GM12873 (cell line): ENCODE results near the gene PCNX2.

Source experiments
- TF ChIP-seq, protein P1 (sequence below): IDR thresholded peaks from 2 replicates; pipeline ENCODE4 v1.5.1; 2012; ENCODE audit warnings: low read depth, mild to moderate bottlenecking, moderate library complexity, low read length, control low read depth; ENCODE audit not compliant: insufficient read depth; ENCODE audit errors: missing control alignments

The PCNX2 gene

DNA sequence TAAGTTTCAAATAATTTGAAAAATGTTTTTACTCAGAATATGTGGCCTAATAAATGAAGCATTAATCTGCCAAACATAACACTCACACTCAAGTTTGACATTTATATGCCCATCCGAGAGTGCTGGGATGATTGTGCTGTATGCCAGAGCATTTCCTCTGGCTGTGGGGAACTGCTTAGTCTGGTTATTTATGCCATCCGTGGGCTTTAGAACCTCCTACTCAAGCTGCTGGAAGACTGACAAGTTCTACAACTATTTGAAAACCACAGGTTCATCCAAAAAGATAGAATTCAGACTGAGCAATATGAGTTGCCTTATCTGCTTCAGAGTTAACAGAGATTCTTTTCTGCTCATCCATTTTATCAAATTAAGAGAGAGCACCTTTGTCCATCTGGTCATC is 25.9 kb downstream of the PCNX2 start:
- TF ChIP-seq, protein P1, sequence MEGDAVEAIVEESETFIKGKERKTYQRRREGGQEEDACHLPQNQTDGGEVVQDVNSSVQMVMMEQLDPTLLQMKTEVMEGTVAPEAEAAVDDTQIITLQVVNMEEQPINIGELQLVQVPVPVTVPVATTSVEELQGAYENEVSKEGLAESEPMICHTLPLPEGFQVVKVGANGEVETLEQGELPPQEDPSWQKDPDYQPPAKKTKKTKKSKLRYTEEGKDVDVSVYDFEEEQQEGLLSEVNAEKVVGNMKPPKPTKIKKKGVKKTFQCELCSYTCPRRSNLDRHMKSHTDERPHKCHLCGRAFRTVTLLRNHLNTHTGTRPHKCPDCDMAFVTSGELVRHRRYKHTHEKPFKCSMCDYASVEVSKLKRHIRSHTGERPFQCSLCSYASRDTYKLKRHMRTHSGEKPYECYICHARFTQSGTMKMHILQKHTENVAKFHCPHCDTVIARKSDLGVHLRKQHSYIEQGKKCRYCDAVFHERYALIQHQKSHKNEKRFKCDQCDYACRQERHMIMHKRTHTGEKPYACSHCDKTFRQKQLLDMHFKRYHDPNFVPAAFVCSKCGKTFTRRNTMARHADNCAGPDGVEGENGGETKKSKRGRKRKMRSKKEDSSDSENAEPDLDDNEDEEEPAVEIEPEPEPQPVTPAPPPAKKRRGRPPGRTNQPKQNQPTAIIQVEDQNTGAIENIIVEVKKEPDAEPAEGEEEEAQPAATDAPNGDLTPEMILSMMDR: no peak

DNA sequence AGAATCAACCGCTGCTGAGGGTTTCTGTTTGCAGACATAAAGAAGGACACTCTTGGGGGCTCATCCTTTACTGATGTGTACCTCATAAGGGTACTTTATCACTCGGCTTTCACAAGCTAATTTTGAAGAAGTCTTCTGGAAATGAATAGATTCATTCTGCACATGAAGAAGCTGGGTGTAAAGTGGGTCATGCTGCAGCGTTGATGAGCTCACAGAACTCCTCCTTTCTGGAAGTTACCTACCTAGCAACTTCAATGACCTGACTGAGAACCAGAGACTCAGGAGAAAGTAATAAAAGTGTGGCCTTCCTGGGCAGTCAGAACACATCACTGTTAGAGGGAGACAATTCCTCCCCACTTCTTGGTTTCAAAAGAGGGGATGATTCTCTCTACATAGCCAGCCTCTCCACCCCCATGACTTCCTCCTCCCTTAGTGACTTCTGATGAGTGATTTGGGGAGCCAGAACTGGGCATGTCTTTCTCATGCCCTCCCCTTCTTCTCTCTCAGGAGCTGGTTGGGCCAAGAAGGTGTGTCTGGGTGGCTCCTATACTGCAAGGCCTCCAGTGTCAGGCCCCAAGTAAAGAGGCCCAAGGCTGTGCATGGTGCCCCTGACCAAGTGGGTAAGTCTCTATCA is 27.0 kb downstream of the PCNX2 start:
- TF ChIP-seq, protein P1: no peak

DNA sequence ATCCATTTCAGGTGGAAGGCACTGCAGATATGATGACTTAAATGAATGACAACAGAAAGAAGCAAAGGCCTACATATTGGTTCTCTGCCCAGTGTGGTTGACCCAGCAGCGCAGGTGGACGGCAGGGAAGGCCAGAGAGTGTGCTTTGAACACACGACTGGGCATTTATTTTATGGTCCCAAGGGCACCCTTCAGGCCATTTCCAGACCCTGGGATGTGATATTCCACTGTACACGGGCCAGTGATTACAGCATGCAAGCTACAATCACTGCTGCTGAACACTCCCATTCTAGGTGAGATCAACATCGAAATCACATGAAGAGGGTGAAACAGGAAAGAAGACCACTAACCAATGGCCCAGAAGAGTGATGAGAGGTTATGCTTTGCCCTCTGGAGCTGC is 33.8 kb downstream of the PCNX2 start:
- TF ChIP-seq, protein P1: no peak

DNA sequence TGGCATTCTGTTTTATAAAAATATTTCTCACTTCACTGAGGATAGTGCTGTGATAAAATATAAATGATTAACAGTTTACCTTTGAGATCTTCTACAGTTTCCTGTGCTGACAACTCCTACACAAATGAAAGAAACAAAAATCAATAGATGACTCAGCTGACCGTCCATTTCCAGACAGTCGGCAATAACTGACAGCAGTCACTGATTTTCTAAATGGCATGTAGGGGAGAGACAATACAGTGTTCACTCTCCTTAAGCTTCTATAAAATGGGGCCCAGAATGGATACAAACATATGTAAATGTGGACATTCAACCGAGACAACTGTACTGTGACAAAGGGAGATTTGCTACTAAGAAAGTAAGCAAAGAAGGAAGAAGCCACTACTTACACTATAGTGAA is 34.3 kb downstream of the PCNX2 start:
- TF ChIP-seq, protein P1: no peak

DNA sequence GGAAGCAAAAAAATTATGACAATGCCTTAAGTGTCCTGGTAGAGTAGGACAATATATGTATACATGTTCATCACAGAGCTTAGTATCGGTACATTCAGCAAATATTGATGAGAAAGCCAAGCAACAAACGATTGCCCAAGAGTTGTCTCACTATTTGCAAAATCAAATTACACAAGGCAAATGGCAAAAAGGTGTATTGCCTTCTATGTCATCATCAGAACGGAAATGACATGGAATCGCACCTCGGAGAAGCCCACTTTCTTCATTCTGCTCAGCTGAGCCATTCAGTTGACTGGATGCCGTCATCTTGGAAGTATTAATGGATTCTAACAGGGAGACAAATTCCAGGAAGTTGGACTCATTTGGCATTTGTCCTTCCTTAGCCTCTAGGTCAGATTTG is 37.7 kb downstream of the PCNX2 start:
- TF ChIP-seq, protein P1: no peak

DNA sequence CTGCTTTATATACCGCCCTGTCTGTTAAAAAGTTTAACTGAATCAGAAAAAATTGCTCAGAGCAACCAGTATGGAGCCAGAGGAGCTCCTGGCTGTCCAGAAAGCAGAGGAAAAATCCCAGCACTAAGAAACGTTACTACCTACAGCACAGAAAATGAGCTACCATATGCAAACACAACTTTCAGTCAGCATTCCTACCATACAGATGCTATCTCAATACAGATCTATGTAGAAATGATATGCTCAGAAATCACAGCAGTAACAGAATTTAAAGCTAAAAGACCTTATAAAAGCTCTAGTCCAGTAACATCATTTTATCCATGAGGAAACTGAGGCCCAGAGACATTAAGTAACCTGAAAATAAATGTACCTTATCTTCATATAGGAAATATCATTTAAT is 38.7 kb downstream of the PCNX2 start:
- TF ChIP-seq, protein P1: no peak

DNA sequence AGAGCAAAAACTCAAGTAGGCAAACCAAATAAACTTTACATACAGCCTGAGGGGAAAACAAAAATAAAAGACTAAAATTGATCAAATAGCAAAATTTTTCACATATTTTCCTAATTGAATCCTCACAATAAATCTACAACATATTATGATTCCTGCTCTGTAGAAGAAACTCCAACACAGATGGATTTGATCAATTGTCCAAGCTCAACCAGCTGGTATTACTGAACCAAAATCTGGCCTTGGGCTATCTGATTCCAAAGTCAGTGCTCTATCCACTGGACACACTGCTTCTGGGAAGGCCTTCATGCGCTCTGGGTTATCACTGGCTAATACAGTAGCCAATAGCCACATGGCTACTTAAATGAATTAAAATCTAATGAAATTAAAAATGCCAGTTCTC is 39.3 kb downstream of the PCNX2 start:
- TF ChIP-seq, protein P1: no peak
